ENCODE data around the gene VAV2. TPM values are rescaled to one million over a fixed set of nuclear protein-coding genes. Genes with fewer than 3 reads are reported as not detected.

The VAV2 gene
- total RNA-seq, 1 donor from 2014 or later, result 7.6 TPM

DNA sequence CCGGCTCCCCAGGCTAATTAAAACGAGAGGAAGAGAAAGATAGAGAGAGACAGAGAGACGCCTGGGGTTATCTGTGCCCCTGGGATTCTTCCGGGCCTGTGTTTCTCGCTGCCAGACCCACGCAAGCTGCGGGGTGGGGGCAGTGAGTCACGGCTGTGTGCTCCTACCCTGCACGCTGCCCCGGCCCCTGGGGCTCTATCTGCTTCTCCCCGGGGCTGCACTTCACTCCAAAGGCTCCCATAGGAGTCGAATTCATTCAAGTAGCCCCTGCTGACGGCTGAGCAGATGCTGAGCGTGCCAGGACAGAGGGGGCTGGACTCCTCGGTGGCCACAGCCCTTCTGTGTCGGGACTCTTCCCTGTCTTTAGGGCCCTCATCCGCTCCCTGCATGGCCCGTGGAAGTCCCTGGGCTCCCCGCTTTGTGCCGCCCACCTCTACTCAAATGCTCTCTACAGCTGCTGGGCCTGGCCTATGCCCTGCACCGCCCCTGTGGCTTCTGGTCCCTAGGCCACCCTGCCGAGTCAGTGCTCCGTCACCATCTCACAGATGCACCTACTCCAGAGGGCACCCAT lies 276.7 kb downstream of the VAV2 start:
- ATAC-seq, result peak; percentile 63
- DNase-seq (ENCODE audit: missing footprints), result peak; percentile 78
- intact Hi-C loops (cut with DNase I), result no loop called here

DNA sequence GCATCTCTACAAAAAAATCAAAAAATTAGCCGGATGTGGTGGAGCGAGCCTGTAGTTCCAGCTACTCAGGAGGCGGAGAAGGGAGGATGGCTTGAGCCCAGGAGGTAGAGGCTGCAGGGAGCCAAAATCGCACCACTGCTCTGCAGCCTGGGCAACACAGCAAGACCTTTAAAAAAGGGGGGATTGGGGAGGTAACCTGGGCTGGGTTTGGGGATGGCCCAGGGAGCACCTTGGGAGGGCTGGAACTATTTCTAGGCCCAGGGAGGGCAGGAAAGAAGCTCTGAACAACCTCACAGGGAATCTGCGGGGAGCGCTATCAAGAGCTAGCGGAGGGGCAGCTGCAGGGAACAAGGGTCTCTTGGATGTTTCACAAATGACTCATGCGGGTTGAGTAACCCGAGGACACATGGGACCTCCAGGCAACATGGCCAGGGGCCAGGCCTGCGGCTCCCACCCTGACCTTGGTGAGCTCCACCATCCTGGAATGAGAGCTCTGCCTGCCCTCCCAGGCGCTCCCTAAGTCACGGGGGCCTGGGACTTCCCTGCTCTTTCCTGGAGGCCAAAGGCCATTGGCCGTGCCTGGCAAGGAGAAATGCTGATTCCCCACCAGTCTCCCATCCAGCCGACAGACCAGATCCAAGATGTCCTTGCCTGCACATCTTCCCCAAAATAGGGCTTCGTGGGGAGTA lies 277.4 kb downstream of the VAV2 start:
- peak; percentile 86 for DNase-seq (ENCODE audit: missing footprints)
- ATAC-seq, result peak; percentile 68
- intact Hi-C loops (cut with DNase I), result no loop called here

DNA sequence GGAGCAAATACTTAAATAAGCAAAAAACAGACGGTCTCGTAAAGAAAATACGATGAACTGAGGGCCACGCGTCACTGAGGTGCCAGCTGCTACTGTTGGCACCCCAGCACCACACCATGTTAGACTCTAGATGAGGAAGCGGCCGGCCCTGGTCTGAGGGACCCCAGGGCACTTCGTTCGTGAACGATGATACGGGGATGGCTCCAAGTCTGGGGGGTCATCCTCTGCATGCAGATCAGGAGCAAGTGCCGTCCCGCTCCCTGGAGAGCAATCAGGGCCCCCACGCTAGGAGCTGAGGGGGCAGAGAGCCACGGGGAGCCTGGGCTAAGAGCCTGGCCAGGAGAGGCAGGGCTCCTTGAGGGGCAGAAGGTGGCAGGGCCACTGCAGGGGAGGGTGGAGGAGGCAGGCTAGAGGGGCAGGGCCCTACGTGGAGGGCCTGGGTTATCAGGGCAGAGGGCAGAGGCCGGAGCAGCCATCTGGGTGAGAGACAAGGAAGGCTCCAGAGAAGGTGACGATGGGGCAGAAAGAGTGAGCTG lies 278.1 kb downstream of the VAV2 start:
- DNase-seq (ENCODE audit: missing footprints) (peak; percentile 30), ATAC-seq (no peak)
- intact Hi-C loops (cut with DNase I), result no loop called here

DNA sequence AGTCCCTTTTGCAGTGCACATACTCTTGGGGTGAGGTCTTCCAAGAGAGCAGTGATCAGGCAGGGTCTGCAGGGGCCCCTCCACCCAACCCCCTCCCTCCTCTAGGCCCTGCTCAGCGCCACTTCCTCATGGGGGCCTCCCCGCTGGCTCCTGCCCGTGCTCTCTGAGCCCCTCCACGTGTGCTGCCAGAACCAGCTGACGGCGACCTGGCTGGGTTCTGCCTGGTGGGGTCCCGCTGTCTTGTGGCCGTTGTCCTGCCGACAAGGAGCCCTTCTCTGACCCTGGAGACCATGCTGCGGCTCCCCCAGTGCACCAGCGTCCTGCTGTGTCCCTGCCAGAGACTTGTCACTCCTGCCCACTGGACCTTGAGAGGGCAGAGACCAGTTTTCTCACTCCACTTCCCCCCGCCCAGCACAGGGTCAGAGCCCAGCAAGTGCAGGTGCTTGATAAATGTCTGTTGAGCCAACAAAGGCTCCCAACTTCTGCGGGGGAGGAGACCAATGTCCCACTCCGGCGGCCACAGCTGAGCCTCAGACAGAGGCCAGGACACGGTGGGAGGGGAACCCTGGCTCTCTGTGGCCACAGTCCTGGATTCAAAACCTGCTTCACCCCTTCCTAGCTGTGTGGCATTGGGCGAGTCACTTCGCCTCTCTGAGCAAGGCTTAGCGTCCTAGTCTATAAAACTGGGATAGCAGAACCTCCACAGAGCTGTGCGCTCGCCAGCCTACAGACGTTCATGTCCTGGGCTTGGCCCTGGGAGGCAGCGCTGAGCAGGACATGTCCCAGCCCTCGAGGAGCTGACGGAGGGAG lies 278.8 kb downstream of the VAV2 start:
- intact Hi-C loops (cut with DNase I), result no loop called here
- DNase-seq (ENCODE audit: missing footprints) (peak; percentile 55), ATAC-seq (no peak)

DNA sequence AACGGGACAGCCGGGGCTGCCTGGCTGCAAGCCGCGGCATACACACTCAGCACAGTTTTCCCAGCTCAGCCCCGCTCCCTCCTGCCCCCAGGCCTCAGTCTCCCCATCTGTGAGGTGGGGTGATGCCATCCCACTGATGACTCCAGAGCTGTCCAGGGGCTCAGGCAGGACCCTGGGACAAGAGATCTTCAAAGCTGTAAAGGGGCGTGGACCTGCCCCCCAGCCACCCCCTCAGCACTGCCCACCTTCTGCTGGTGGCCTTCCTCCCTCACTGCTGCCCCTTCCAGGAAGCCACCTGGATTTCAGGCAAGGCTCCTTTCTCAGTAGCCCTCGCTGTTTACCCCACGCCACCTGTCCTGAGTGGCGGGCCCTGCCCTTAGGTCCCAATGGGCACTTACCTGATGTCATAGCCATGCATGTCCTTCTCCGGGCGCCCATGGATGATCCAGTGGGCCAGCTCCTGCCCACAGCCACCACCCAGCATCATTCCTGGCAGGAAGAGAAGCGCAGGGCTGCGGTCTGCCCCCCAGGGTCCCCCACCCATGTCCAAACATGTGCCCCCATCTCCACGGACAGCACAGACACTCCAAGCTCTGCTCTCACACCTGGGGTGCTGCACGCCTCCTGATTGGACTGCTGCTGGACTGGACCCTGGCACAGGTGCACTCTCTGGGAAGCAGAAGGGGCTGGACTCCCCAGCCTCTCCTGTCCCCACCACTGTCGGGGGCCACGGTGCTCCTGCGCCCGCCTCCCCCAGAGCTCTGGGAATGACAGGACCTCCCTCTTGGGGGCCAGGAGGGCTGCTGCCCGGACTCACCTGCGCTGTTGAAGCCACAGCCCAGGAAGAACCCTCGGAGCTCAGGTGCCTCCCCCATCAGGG lies 279.7 kb downstream of the VAV2 start:
- ATAC-seq (no peak), DNase-seq (ENCODE audit: missing footprints) (peak; percentile 65)
- intact Hi-C loops (cut with DNase I), result no loop called here

Other genes with a start within 250 kb of the VAV2 start
- 6.2 TPM for gene BRD3OS, start 33.2 kb upstream of the VAV2 start, total RNA-seq
- gene BRD3, start 75.7 kb upstream of the VAV2 start, total RNA-seq, result 31.6 TPM
- gene WDR5, start 143.8 kb upstream of the VAV2 start, total RNA-seq, result 18.2 TPM
- 122 TPM for gene RNU6ATAC, start 172.2 kb upstream of the VAV2 start, total RNA-seq

Measured in Right ventricle myocardium inferior (tissue), 1 donor.